Liver (tissue), 9 donors: ENCODE measurements around the gene TMEM178B. TPM values are rescaled to one million over a fixed set of nuclear protein-coding genes. Genes with fewer than 3 reads are reported as not detected.

Source experiments
- DNase-seq: peaks from one replicate; pipeline ENCODE4 v3.0.0-alpha.2; 2017; ENCODE audit warnings: low spot score
- H3K27ac ChIP-seq, 2 donors: one replicate each; pipeline ENCODE4 v1.7.0; 2013; ENCODE audit warnings: inconsistent platforms in 2 of 2, low read length in 2 of 2, control low read depth in 1 of 2, low read depth in 1 of 2, mild to moderate bottlenecking in 1 of 2
- H3K27me3 ChIP-seq, 4 donors: one replicate each; pipeline versions ENCODE4 v1.6.1 to v1.7.0; 2013; ENCODE audit warnings: low read length in 3 of 4, inconsistent platforms in 1 of 4, mild to moderate bottlenecking in 1 of 4, moderate library complexity in 1 of 4; ENCODE audit not compliant: control insufficient read depth in 4 of 4, insufficient read depth in 4 of 4
- H3K36me3 ChIP-seq, 4 donors: one replicate each; pipeline versions ENCODE4 v1.6.1 to v1.7.0; 2013; ENCODE audit warnings: low read length in 3 of 4, mild to moderate bottlenecking in 3 of 4, low read depth in 1 of 4, moderate library complexity in 1 of 4; ENCODE audit not compliant: control insufficient read depth in 4 of 4, insufficient read depth in 3 of 4
- H3K4me1 ChIP-seq, 4 donors: one replicate each; pipeline versions ENCODE4 v1.6.1 to v1.7.0; 2013; ENCODE audit warnings: low read length in 3 of 4, mild to moderate bottlenecking in 3 of 4, moderate library complexity in 1 of 4; ENCODE audit not compliant: control insufficient read depth in 4 of 4, insufficient read depth in 4 of 4
- H3K4me3 ChIP-seq, 3 donors: one replicate each; pipeline versions ENCODE4 v1.6.1 to v1.7.0; 2013; ENCODE audit warnings: low read length in 3 of 3, control low read depth in 1 of 3, low read depth in 1 of 3, mild to moderate bottlenecking in 1 of 3
- H3K9ac ChIP-seq, 2 donors: one replicate each; pipeline ENCODE4 v1.7.0; 2013; ENCODE audit warnings: low read length in 2 of 2, mild to moderate bottlenecking in 2 of 2, moderate library complexity in 2 of 2, control low read depth in 1 of 2, low read depth in 1 of 2
- H3K9me3 ChIP-seq, 4 donors: one replicate each; pipeline versions ENCODE4 v1.6.1 to v1.7.0; 2013; ENCODE audit warnings: low read length in 3 of 4; ENCODE audit not compliant: control insufficient read depth in 4 of 4
- EGR1 ChIP-seq, 2 donors: IDR thresholded peaks; 2 replicates each; pipeline ENCODE4 v1.6.1; 2016 to 2018; ENCODE audit warnings: antibody characterized with exemption in 2 of 2, low read depth in 2 of 2
- FOXA1 ChIP-seq: IDR thresholded peaks from 2 replicates; pipeline ENCODE4 v1.6.1; 2016; ENCODE audit warnings: antibody characterized with exemption
- FOXA2 ChIP-seq: IDR thresholded peaks from 2 replicates; pipeline ENCODE4 v1.6.1; 2016; ENCODE audit warnings: antibody characterized with exemption
- GABPA ChIP-seq, 2 donors: IDR thresholded peaks in 1 of 2; conservative IDR thresholded peaks in 1 of 2; 2 replicates each; pipeline ENCODE4 v1.6.1; 2016; ENCODE audit warnings: antibody characterized with exemption in 2 of 2, mild to moderate bottlenecking in 1 of 2, moderate library complexity in 1 of 2
- HNF4A ChIP-seq, 2 donors: conservative IDR thresholded peaks; 2 replicates each; pipeline ENCODE4 v1.6.1; 2016; ENCODE audit warnings: antibody characterized with exemption in 2 of 2, mild to moderate bottlenecking in 2 of 2
- HNF4G ChIP-seq: IDR thresholded peaks from 2 replicates; pipeline ENCODE4 v1.6.1; 2016; ENCODE audit warnings: antibody characterized with exemption
- JUND ChIP-seq, 2 donors: IDR thresholded peaks; 2 replicates each; pipeline ENCODE4 v1.6.1; 2016; ENCODE audit warnings: antibody characterized with exemption in 2 of 2
- NR2F2 ChIP-seq: IDR thresholded peaks from 2 replicates; pipeline ENCODE4 v1.6.1; 2016; ENCODE audit warnings: antibody characterized with exemption
- RAD21 ChIP-seq, 2 donors: IDR thresholded peaks; 2 replicates each; pipeline ENCODE4 v1.6.1; 2016; ENCODE audit warnings: antibody characterized with exemption in 2 of 2, mild to moderate bottlenecking in 2 of 2
- RXRA ChIP-seq, 2 donors: IDR thresholded peaks; 2 replicates each; pipeline ENCODE4 v1.6.1; 2017 to 2018; ENCODE audit warnings: antibody characterized with exemption in 2 of 2, mild to moderate bottlenecking in 1 of 2
- SP1 ChIP-seq: IDR thresholded peaks from 2 replicates; pipeline ENCODE4 v1.6.1; 2018; ENCODE audit warnings: antibody characterized with exemption, mild to moderate bottlenecking
- TAF1 ChIP-seq: conservative IDR thresholded peaks from 2 replicates; pipeline ENCODE4 v1.6.1; 2016; ENCODE audit warnings: antibody characterized with exemption, mild to moderate bottlenecking
- YY1 ChIP-seq: IDR thresholded peaks from 2 replicates; pipeline ENCODE4 v1.6.1; 2016; ENCODE audit warnings: antibody characterized with exemption, mild to moderate bottlenecking
- WGBS: extraction: QIAGEN DNeasy Blood & Tissue Kit; methylation state at CpG from one replicate; pipeline ENCODE4 v1.1.7; 2013; 5-methylcytosine and 5-hydroxymethylcytosine counted together
- polyA plus RNA-seq, 2 donors: library from polyadenylated mRNA; stranded (reverse) in 1 of 2; unstranded in 1 of 2; fragments of 200-250 nt in 1 of 2; fragments of >200 nt in 1 of 2; fragmentation: Nextera tagmentation in 1 of 2; extraction: Ambion mirVana in 1 of 2; gene quantifications; one replicate each; pipeline versions ENCODE4 v1.2.1 to v1.2.3, GENCODE V29; 2013 to 2015
- total RNA-seq, 2 donors: library from RNA; depleted of rRNA; stranded (reverse); fragments of >200 nt; gene quantifications; one replicate each; pipeline ENCODE4 v1.2.3, GENCODE V29; 2014
- TF ChIP-seq, protein P1 (sequence below): IDR thresholded peaks from 2 replicates; pipeline ENCODE4 v1.6.1; 2016; ENCODE audit warnings: antibody characterized with exemption, mild to moderate bottlenecking
- TF ChIP-seq, protein P2 (sequence below): fragments of 150-350 bp; IDR thresholded peaks from 2 replicates; pipeline ENCODE4 v1.5.1; 2017; ENCODE audit warnings: improper control_type of control experiment, low read depth, low read length; ENCODE audit not compliant: missing input control
- TF ChIP-seq, protein P3 (sequence below): IDR thresholded peaks from 2 replicates; pipeline ENCODE4 v1.6.1; 2016; ENCODE audit warnings: antibody characterized with exemption
- TF ChIP-seq, protein P4 (sequence below): IDR thresholded peaks from 2 replicates; pipeline ENCODE4 v1.6.1; 2016; ENCODE audit warnings: antibody characterized with exemption
- TF ChIP-seq, protein P5 (sequence below): IDR thresholded peaks from 2 replicates; pipeline ENCODE4 v1.6.1; 2016; ENCODE audit warnings: antibody characterized with exemption
- donor health status: healthy.
- donor health status: healthy.
- donor health status: healthy.
- donor health status: healthy.
- donor health status: healthy.

TMEM178B gene
- total and polyA plus RNA-seq, 4 donors, result under 0.01 to 0.02 (median under 0.01) TPM; not detected in 1

DNA sequence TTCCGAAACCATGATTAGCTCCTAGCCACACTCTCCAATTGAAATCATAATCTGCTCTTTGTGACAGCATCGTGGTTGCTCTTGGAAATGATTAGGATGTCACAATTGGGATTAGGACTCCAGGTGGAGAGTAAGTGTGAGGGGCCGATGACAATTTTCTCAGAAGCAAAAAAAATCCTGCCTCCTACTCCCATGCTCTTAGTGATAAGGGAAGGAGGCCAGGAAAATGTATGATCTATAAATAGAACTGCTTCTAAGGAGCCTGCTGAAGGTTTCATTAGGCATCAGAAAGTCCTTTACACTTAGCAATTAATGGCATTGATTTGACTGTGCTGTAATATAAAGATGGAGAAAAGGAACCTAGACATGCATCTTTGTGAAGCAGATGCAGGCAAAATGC lies 251.0 kb downstream of the TMEM178B start:
- TF ChIP-seq, protein P1, sequence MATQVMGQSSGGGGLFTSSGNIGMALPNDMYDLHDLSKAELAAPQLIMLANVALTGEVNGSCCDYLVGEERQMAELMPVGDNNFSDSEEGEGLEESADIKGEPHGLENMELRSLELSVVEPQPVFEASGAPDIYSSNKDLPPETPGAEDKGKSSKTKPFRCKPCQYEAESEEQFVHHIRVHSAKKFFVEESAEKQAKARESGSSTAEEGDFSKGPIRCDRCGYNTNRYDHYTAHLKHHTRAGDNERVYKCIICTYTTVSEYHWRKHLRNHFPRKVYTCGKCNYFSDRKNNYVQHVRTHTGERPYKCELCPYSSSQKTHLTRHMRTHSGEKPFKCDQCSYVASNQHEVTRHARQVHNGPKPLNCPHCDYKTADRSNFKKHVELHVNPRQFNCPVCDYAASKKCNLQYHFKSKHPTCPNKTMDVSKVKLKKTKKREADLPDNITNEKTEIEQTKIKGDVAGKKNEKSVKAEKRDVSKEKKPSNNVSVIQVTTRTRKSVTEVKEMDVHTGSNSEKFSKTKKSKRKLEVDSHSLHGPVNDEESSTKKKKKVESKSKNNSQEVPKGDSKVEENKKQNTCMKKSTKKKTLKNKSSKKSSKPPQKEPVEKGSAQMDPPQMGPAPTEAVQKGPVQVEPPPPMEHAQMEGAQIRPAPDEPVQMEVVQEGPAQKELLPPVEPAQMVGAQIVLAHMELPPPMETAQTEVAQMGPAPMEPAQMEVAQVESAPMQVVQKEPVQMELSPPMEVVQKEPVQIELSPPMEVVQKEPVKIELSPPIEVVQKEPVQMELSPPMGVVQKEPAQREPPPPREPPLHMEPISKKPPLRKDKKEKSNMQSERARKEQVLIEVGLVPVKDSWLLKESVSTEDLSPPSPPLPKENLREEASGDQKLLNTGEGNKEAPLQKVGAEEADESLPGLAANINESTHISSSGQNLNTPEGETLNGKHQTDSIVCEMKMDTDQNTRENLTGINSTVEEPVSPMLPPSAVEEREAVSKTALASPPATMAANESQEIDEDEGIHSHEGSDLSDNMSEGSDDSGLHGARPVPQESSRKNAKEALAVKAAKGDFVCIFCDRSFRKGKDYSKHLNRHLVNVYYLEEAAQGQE, result no peak
- TF ChIP-seq, protein P2, sequence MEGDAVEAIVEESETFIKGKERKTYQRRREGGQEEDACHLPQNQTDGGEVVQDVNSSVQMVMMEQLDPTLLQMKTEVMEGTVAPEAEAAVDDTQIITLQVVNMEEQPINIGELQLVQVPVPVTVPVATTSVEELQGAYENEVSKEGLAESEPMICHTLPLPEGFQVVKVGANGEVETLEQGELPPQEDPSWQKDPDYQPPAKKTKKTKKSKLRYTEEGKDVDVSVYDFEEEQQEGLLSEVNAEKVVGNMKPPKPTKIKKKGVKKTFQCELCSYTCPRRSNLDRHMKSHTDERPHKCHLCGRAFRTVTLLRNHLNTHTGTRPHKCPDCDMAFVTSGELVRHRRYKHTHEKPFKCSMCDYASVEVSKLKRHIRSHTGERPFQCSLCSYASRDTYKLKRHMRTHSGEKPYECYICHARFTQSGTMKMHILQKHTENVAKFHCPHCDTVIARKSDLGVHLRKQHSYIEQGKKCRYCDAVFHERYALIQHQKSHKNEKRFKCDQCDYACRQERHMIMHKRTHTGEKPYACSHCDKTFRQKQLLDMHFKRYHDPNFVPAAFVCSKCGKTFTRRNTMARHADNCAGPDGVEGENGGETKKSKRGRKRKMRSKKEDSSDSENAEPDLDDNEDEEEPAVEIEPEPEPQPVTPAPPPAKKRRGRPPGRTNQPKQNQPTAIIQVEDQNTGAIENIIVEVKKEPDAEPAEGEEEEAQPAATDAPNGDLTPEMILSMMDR, result no peak
- TF ChIP-seq RAD21 (IDR thresholded peaks at IDR 0.05) (no peak), HNF4G (no peak), TAF1 (no peak), JUND (IDR thresholded peaks at IDR 0.05) (no peak), RXRA (IDR thresholded peaks at IDR 0.05) (no peak), EGR1 (IDR thresholded peaks at IDR 0.05; ENCODE audit: low read depth in 2 of 2) (no peak), NR2F2 (no peak)
- no peak overlapping the region for H3K27ac ChIP-seq
- H3K9me3 ChIP-seq, result no peaks in the 10 kb centered on the region
- no peak overlapping the region for H3K4me3 ChIP-seq
- no peak overlapping the region for H3K9ac ChIP-seq
- WGBS, result 66% methylated on average over 3 of the region's 3 CpGs
- H3K4me1 ChIP-seq, result peaks cover 0 to 5% (median 3%) of the 10 kb centered on the region in 4 donors
- H3K27me3 ChIP-seq, result no peaks in the 10 kb centered on the region
- H3K36me3 ChIP-seq, result no peaks in the 10 kb centered on the region
- DNase-seq, result no peak

DNA sequence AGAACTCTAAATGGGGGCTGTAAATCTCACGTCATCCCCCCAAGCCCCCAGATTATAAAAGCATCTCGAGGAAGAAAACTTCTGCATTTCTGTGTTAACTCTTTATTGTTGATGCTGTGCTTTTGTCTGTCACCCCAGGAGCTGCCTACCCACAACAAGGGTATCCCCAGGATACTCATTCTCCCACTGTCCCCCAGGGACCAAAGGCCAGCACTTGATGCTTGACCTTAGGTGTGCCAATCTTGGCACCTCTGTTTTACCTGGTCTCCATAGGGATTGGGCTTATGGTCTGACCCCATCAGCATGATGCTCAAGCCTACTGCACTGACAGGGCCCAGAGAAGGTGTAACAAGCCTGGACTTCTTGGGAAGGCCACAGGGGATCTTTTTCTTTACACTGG lies 251.4 kb downstream of the TMEM178B start:
- peaks cover 0 to 5% (median 3%) of the 10 kb centered on the region in 4 donors for H3K4me1 ChIP-seq
- TF ChIP-seq YY1 (no peak), FOXA1 (no peak), FOXA2 (no peak), EGR1 (IDR thresholded peaks at IDR 0.05; ENCODE audit: low read depth in 2 of 2) (no peak), HNF4G (no peak), TAF1 (no peak), JUND (IDR thresholded peaks at IDR 0.05) (no peak), HNF4A (conservative IDR thresholded peaks at IDR 0.05) (no peak), NR2F2 (no peak), RAD21 (IDR thresholded peaks at IDR 0.05) (no peak), RXRA (IDR thresholded peaks at IDR 0.05) (no peak), SP1 (no peak), GABPA (IDR thresholded peaks at IDR 0.05 in 1 of 2, conservative IDR thresholded peaks at IDR 0.05 in 1 of 2) (no peak)
- TF ChIP-seq, protein P3, sequence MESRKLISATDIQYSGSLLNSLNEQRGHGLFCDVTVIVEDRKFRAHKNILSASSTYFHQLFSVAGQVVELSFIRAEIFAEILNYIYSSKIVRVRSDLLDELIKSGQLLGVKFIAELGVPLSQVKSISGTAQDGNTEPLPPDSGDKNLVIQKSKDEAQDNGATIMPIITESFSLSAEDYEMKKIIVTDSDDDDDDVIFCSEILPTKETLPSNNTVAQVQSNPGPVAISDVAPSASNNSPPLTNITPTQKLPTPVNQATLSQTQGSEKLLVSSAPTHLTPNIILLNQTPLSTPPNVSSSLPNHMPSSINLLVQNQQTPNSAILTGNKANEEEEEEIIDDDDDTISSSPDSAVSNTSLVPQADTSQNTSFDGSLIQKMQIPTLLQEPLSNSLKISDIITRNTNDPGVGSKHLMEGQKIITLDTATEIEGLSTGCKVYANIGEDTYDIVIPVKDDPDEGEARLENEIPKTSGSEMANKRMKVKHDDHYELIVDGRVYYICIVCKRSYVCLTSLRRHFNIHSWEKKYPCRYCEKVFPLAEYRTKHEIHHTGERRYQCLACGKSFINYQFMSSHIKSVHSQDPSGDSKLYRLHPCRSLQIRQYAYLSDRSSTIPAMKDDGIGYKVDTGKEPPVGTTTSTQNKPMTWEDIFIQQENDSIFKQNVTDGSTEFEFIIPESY, result no peak
- TF ChIP-seq, protein P4, sequence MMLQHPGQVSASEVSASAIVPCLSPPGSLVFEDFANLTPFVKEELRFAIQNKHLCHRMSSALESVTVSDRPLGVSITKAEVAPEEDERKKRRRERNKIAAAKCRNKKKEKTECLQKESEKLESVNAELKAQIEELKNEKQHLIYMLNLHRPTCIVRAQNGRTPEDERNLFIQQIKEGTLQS, result no peak
- TF ChIP-seq, protein P2, result no peak
- TF ChIP-seq, protein P5, sequence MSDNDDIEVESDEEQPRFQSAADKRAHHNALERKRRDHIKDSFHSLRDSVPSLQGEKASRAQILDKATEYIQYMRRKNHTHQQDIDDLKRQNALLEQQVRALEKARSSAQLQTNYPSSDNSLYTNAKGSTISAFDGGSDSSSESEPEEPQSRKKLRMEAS, result no peak
- TF ChIP-seq, protein P1, result no peak
- H3K36me3 ChIP-seq, result no peaks in the 10 kb centered on the region
- H3K27me3 ChIP-seq, result no peaks in the 10 kb centered on the region
- no peak for DNase-seq
- no peaks in the 10 kb centered on the region for H3K9me3 ChIP-seq
- H3K4me3 ChIP-seq, result no peak overlapping the region
- H3K27ac ChIP-seq, result no peak overlapping the region
- H3K9ac ChIP-seq, result no peak overlapping the region
- WGBS, result 47% methylated on average over 2 of the region's 2 CpGs
